Suprapubic skin (tissue), 3 donors: Measurements from ENCODE around the gene PMFBP1.

ENCODE experiments used
- POLR2AphosphoS5 ChIP-seq, 3 donors: sonication (generic); formaldehyde crosslinking; IDR thresholded peaks; one replicate each; pipeline ENCODE4 v1.6.1; 2017; ENCODE audit warnings: antibody characterized with exemption in 3 of 3
- TF ChIP-seq, protein P1 (sequence below), 2 donors: fragments of 200-600 bp in 1 of 2; fragments of 450-650 bp in 1 of 2; sonication (generic) in 1 of 2; IDR thresholded peaks; one replicate each; pipeline ENCODE4 v1.5.1; 2016 to 2019; ENCODE audit warnings: antibody characterized with exemption in 2 of 2, mild to moderate bottlenecking in 1 of 2, moderate library complexity in 1 of 2

DNA sequence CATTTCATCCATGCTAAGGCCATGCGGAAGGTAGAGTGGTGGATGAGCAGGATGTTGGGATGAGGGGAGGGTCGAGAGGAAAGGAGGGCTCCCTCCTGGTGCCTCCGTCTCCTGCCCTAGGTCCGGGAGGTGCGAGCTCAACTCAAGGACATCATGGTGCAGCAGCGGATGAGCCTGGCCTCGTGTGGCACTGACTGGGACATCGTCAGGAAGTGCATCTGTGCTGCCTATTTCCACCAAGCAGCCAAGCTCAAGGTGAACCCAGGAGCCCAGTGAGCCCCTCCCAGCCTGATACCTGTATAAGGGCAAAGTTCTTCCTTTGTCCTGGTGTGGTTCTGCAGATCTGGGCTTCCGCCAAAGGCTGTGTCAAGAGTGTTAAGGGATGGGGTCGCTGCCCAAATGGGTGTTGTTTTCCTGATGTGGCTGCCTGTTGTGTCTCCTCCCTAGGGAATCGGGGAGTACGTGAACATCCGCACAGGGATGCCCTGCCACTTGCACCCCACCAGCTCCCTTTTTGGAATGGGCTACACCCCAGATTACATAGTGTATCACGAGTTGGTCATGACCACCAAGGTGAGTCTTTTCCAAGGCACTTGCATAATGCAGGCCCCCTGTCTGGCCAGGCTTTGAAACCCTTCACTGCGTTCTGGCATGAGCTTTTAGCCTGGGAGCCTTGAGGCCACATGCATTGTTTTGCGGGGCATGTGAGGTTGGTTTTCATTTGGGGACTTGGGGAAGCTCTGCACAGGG, 63.4 kb downstream of the PMFBP1 start:
- TF ChIP-seq, protein P1, sequence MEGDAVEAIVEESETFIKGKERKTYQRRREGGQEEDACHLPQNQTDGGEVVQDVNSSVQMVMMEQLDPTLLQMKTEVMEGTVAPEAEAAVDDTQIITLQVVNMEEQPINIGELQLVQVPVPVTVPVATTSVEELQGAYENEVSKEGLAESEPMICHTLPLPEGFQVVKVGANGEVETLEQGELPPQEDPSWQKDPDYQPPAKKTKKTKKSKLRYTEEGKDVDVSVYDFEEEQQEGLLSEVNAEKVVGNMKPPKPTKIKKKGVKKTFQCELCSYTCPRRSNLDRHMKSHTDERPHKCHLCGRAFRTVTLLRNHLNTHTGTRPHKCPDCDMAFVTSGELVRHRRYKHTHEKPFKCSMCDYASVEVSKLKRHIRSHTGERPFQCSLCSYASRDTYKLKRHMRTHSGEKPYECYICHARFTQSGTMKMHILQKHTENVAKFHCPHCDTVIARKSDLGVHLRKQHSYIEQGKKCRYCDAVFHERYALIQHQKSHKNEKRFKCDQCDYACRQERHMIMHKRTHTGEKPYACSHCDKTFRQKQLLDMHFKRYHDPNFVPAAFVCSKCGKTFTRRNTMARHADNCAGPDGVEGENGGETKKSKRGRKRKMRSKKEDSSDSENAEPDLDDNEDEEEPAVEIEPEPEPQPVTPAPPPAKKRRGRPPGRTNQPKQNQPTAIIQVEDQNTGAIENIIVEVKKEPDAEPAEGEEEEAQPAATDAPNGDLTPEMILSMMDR (IDR thresholded peaks at IDR 0.05), result no peak
- no peak for TF ChIP-seq POLR2AphosphoS5 (IDR thresholded peaks at IDR 0.05)
